ENCODE data around the gene SF3B2. TPM values are rescaled to one million over a fixed set of nuclear protein-coding genes. Genes with fewer than 3 reads are reported as not detected.
A peak's percentile ranks its signal among the peaks of the same experiment; 100 is the strongest.
"Not testable (repeated sequence)": the region's sequence is repeated elsewhere in the genome, so short reads cannot be mapped to it uniquely, and the experiment has no call there.

SF3B2 gene
- total RNA-seq, 2 donors from 2014 or later, result 209 to 254 TPM

- H3K4me1 Mint-ChIP-seq, result peaks cover 42% of the 10 kb centered on the region
- no peak overlapping the region for H3K4me3 Mint-ChIP-seq
- no peak overlapping the region for H3K9ac ChIP-seq (ENCODE audit: extremely low read depth, low read length, poor library complexity, severe bottlenecking)
- no peak overlapping the region for H3K27ac ChIP-seq (ENCODE audit: low read depth, low read length)
- H3K36me3 Mint-ChIP-seq (ENCODE audit: low read depth), result no peaks in the 10 kb centered on the region
- no peaks in the 10 kb centered on the region for H3K9me3 Mint-ChIP-seq
- H3K36me3 ChIP-seq (ENCODE audit: control insufficient read depth, insufficient read depth, low read length), result no peaks in the 10 kb centered on the region
- no peak for TF ChIP-seq CTCF (conservative IDR thresholded peaks at IDR 0.05)
- no peaks in the 10 kb centered on the region for H3K9me3 ChIP-seq (ENCODE audit: control insufficient read depth, low read length)
- no peak for DNase-seq
- no peaks in the 10 kb centered on the region for H3K27me3 Mint-ChIP-seq (ENCODE audit: insufficient read depth)
- peaks cover 9% of the 10 kb centered on the region for H3K4me1 ChIP-seq (ENCODE audit: control insufficient read depth, insufficient read depth, low read length)
- H3K27me3 ChIP-seq (ENCODE audit: control insufficient read depth, insufficient read depth, low read length, poor library complexity, severe bottlenecking), result no peaks in the 10 kb centered on the region
- 93 to 100% methylated on average over 2 to 3 of the region's 3 CpGs for WGBS, 2 experiments (ENCODE audit: insufficient coverage in 1 of 2, insufficient read length in 1 of 2)
- no peak overlapping the region for H3K27ac Mint-ChIP-seq
- no peak overlapping the region for H3K4me3 ChIP-seq (ENCODE audit: low read length)
Observed at GRCh38 chr11:66111158-66111557, 59.0 kb downstream of the SF3B2 start.

- peak; percentile 69 for DNase-seq
- 58 to 80% methylated on average over 3 to 9 of the region's 9 CpGs for WGBS, 2 experiments (ENCODE audit: insufficient coverage in 1 of 2, insufficient read length in 1 of 2)
- Histone ChIP-seq H3K36me3 (ENCODE audit: control insufficient read depth, insufficient read depth, low read length) (no peaks in the 10 kb centered on the region), H3K4me1 (ENCODE audit: control insufficient read depth, insufficient read depth, low read length) (peaks cover 9% of the 10 kb centered on the region), H3K9ac (ENCODE audit: extremely low read depth, low read length, poor library complexity, severe bottlenecking) (no peak overlapping the region), H3K4me3 (ENCODE audit: low read length) (no peak overlapping the region), H3K27ac (ENCODE audit: low read depth, low read length) (no peak overlapping the region), H3K27me3 (ENCODE audit: control insufficient read depth, insufficient read depth, low read length, poor library complexity, severe bottlenecking) (no peaks in the 10 kb centered on the region), H3K9me3 (ENCODE audit: control insufficient read depth, low read length) (no peaks in the 10 kb centered on the region)
- no peaks in the 10 kb centered on the region for H3K9me3 Mint-ChIP-seq
- H3K27ac Mint-ChIP-seq, result peak overlapping the region; percentile 64
- no peaks in the 10 kb centered on the region for H3K36me3 Mint-ChIP-seq (ENCODE audit: low read depth)
- no peak overlapping the region for H3K4me3 Mint-ChIP-seq
- no peak for TF ChIP-seq CTCF (conservative IDR thresholded peaks at IDR 0.05)
- H3K4me1 Mint-ChIP-seq, result peaks cover 43% of the 10 kb centered on the region
- no peaks in the 10 kb centered on the region for H3K27me3 Mint-ChIP-seq (ENCODE audit: insufficient read depth)
Observed at GRCh38 chr11:66112041-66112491, 59.9 kb downstream of the SF3B2 start.

GRCh38 chr11:66112601-66113499, 60.7 kb downstream of the SF3B2 start:
- Mint-ChIP-seq H3K36me3 (ENCODE audit: low read depth) (no peaks in the 10 kb centered on the region), H3K27ac (no peak overlapping the region), H3K4me3 (no peak overlapping the region), H3K27me3 (ENCODE audit: insufficient read depth) (no peaks in the 10 kb centered on the region), H3K9me3 (no peaks in the 10 kb centered on the region), H3K4me1 (peaks cover 41% of the 10 kb centered on the region)
- WGBS, 2 experiments (ENCODE audit: insufficient coverage in 1 of 2, insufficient read length in 1 of 2), result 90 to 92% methylated on average over 2 to 3 of the region's 3 CpGs
- TF ChIP-seq CTCF (conservative IDR thresholded peaks at IDR 0.05), result no peak
- no peak overlapping the region for H3K9ac ChIP-seq (ENCODE audit: extremely low read depth, low read length, poor library complexity, severe bottlenecking)
- no peak for DNase-seq
- no peak overlapping the region for H3K4me3 ChIP-seq (ENCODE audit: low read length)
- peaks cover 10% of the 10 kb centered on the region for H3K4me1 ChIP-seq (ENCODE audit: control insufficient read depth, insufficient read depth, low read length)
- H3K9me3 ChIP-seq (ENCODE audit: control insufficient read depth, low read length), result no peaks in the 10 kb centered on the region
- H3K27ac ChIP-seq (ENCODE audit: low read depth, low read length), result no peak overlapping the region
- H3K36me3 ChIP-seq (ENCODE audit: control insufficient read depth, insufficient read depth, low read length), result no peaks in the 10 kb centered on the region
- no peaks in the 10 kb centered on the region for H3K27me3 ChIP-seq (ENCODE audit: control insufficient read depth, insufficient read depth, low read length, poor library complexity, severe bottlenecking)

- not testable (repeated sequence) for H3K27me3 Mint-ChIP-seq (ENCODE audit: insufficient read depth)
Observed at GRCh38 chr11:66114957-66115356, 62.8 kb downstream of the SF3B2 start.

More at GRCh38 chr11:66114957-66115356, 62.8 kb downstream of the SF3B2 start:
- not testable (repeated sequence) for H3K4me3 ChIP-seq (ENCODE audit: low read length); H3K9me3 Mint-ChIP-seq; H3K36me3 ChIP-seq (ENCODE audit: control insufficient read depth, insufficient read depth, low read length); H3K9ac ChIP-seq (ENCODE audit: extremely low read depth, low read length, poor library complexity, severe bottlenecking); DNase-seq; H3K4me3 Mint-ChIP-seq; H3K27me3 ChIP-seq (ENCODE audit: control insufficient read depth, insufficient read depth, low read length, poor library complexity, severe bottlenecking); H3K9me3 ChIP-seq (ENCODE audit: control insufficient read depth, low read length); H3K27ac ChIP-seq (ENCODE audit: low read depth, low read length); H3K36me3 Mint-ChIP-seq (ENCODE audit: low read depth)
- peak overlapping the region; percentile 17 for H3K27ac Mint-ChIP-seq
- peaks cover 58% of the 10 kb centered on the region for H3K4me1 Mint-ChIP-seq
- WGBS, 2 experiments (ENCODE audit: insufficient coverage in 1 of 2, insufficient read length in 1 of 2), result 100% methylated on average over 3 of the region's 3 CpGs; no CpG with 5 or more reads in 1 of the 2 experiments
- peaks cover 21% of the 10 kb centered on the region for H3K4me1 ChIP-seq (ENCODE audit: control insufficient read depth, insufficient read depth, low read length)
